HG03342 (cell line): ENCODE results near the gene APOH.
"Not testable (repeated sequence)": the region's sequence is repeated elsewhere in the genome, so short reads cannot be mapped to it uniquely, and the experiment has no call there.

Source experiments
- ATAC-seq: cut with Tn5 transposase; IDR thresholded peaks from one replicate; pipeline ENCODE4 v1.9.1; 2021; ENCODE audit warnings: mild to moderate bottlenecking, moderate library complexity; ENCODE audit not compliant: unreplicated experiment

APOH gene

GRCh38 chr17:66228887-66229782 is at the start of gene APOH:
TSS of gene APOH (minus strand) at chr17:66229415. CDS start at chr17:66229379, 36 bp downstream.
- no peak for ATAC-seq

- no peak for ATAC-seq
Measured at GRCh38 chr17:66277191-66277590, 48.0 kb upstream of the APOH start.

GRCh38 chr17:66276328-66276937 is 47.2 kb upstream of the APOH start:
- no peak for ATAC-seq

- no peak for ATAC-seq
Measured at GRCh38 chr17:66275651-66276050, 46.4 kb upstream of the APOH start.

GRCh38 chr17:66273586-66273848 is 44.3 kb upstream of the APOH start:
- ATAC-seq = no peak

GRCh38 chr17:66272811-66273585 is 43.8 kb upstream of the APOH start:
- no peak for ATAC-seq

GRCh38 chr17:66271512-66271911 is 42.3 kb upstream of the APOH start:
- no peak for ATAC-seq

- ATAC-seq = no peak
Measured at GRCh38 chr17:66270106-66270505, 40.9 kb upstream of the APOH start.

- ATAC-seq = no peak
Measured at GRCh38 chr17:66268247-66268927, 39.2 kb upstream of the APOH start.

GRCh38 chr17:66264696-66265095 is 35.5 kb upstream of the APOH start:
- no peak for ATAC-seq

GRCh38 chr17:66262767-66263166 is 33.6 kb upstream of the APOH start:
- ATAC-seq = no peak

GRCh38 chr17:66260688-66261087 is 31.5 kb upstream of the APOH start:
- ATAC-seq = no peak

GRCh38 chr17:66260275-66260674 is 31.1 kb upstream of the APOH start:
- no peak for ATAC-seq

- no peak for ATAC-seq
Measured at GRCh38 chr17:66255527-66255971, 26.3 kb upstream of the APOH start.

- ATAC-seq = peak; percentile 58
Measured at GRCh38 chr17:66255112-66255511, 25.9 kb upstream of the APOH start.

- not testable (repeated sequence) for ATAC-seq
Measured at GRCh38 chr17:66253458-66253857, 24.2 kb upstream of the APOH start.

GRCh38 chr17:66250686-66251085 is 21.5 kb upstream of the APOH start:
- ATAC-seq = no peak

GRCh38 chr17:66248285-66248684 is 19.1 kb upstream of the APOH start:
- no peak for ATAC-seq

- ATAC-seq = no peak
Measured at GRCh38 chr17:66241839-66242238, 12.6 kb upstream of the APOH start.

GRCh38 chr17:66240630-66241029 is 11.4 kb upstream of the APOH start:
- no peak for ATAC-seq

GRCh38 chr17:66240013-66240412 is 10.8 kb upstream of the APOH start:
- no peak for ATAC-seq
